Measurements from ENCODE around the gene SMC1B. TPM values are rescaled to one million over a fixed set of nuclear protein-coding genes. Genes with fewer than 3 reads are reported as not detected.

Gene SMC1B
- total RNA-seq, 2 experiments from 2014 or later, result not detected

DNA sequence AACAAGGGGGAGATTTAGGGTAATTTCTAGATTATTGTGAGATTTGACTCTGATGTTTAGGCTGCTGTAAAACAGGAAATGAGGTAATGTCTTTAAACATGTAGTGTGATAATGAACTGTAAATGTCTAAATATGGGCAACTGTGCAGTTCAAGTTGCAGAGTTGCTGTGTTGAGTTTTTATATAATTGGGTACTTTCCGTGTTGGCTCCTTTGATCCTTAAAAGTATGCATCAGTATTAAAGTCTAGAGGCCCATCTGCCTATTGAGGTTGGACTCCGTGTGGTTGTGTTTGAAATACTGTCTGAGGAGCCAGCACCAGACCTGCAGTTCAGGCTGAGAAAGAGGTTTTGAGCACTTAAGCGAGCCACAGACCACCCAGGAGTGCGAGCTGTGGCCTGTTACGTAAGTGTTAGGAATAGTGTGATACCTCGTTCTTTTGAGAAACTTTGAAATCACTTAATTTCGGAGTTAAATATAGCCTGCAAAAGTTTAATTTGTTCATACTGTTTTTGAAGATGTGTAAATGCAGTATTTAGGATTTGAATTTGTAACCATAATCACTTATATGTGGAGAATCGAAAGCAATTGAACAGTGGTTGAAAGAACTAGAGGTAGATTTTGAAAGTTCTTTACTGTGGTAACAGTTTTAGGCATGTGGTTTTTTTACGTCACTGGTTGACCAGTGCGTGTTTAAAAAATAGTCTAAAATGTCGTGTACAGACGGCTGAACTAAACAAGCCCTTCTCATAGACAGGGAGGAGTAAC, 94.7 kb downstream of the SMC1B start:
- Histone ChIP-seq H3K27ac (ENCODE audit: low read depth in 1 of 2, low read length in 2 of 2) (peak overlapping the region; percentile 98 to 99), H3K4me3 (ENCODE audit: low read length) (peak overlapping the region; percentile 50), H3K4me1 (ENCODE audit: insufficient read depth, low read length) (peaks cover 87% of the 10 kb centered on the region), H3K27me3 (ENCODE audit: control insufficient read depth in 1 of 2, insufficient read depth in 2 of 2, low read length in 2 of 2) (no peaks in the 10 kb centered on the region), H3K36me3 (ENCODE audit: insufficient read depth, low read length) (peaks cover 19% of the 10 kb centered on the region), H3K9me3 (ENCODE audit: control insufficient read depth in 1 of 2, insufficient read depth in 1 of 2, low read length in 2 of 2) (no peaks in the 10 kb centered on the region)
- ChIA-PET CTCF (interaction anchor here (1.0 kb wide), 1 partner anchor 24 kb away, joined by 3 read pairs; no protein-coding TSS in a partner anchor), POLR2A (interaction anchor here (0.7 to 3.3 kb wide), 6 partner anchors 10 to 23 kb away, joined by 3 to 24 read pairs (median 7); partner anchors contain the start of gene FAM118A)
- DNase-seq (peak in 13 of 14 experiments; percentile 21 to 93 (median 48)), ATAC-seq (ENCODE audit: poor library complexity) (peak; percentile 64)
- Mint-ChIP-seq H3K4me1 (ENCODE audit: low read depth) (peaks cover 96% of the 10 kb centered on the region), H3K36me3 (ENCODE audit: low read depth) (peaks cover 38% of the 10 kb centered on the region), H3K4me3 (peak overlapping the region; percentile 84), H3K9me3 (no peaks in the 10 kb centered on the region), H3K27ac (peak overlapping the region; percentile 95), H3K27me3 (no peaks in the 10 kb centered on the region)
- intact Hi-C loops (cut with DNase I, micrococcal nuclease), result loop anchor here (1.0 to 10.0 kb wide), 7 partner anchors 8 to 736 kb away; no protein-coding TSS in a partner anchor
- TF ChIP-seq, protein P1, sequence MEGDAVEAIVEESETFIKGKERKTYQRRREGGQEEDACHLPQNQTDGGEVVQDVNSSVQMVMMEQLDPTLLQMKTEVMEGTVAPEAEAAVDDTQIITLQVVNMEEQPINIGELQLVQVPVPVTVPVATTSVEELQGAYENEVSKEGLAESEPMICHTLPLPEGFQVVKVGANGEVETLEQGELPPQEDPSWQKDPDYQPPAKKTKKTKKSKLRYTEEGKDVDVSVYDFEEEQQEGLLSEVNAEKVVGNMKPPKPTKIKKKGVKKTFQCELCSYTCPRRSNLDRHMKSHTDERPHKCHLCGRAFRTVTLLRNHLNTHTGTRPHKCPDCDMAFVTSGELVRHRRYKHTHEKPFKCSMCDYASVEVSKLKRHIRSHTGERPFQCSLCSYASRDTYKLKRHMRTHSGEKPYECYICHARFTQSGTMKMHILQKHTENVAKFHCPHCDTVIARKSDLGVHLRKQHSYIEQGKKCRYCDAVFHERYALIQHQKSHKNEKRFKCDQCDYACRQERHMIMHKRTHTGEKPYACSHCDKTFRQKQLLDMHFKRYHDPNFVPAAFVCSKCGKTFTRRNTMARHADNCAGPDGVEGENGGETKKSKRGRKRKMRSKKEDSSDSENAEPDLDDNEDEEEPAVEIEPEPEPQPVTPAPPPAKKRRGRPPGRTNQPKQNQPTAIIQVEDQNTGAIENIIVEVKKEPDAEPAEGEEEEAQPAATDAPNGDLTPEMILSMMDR (IDR thresholded peaks at IDR 0.05), result no peak

DNA sequence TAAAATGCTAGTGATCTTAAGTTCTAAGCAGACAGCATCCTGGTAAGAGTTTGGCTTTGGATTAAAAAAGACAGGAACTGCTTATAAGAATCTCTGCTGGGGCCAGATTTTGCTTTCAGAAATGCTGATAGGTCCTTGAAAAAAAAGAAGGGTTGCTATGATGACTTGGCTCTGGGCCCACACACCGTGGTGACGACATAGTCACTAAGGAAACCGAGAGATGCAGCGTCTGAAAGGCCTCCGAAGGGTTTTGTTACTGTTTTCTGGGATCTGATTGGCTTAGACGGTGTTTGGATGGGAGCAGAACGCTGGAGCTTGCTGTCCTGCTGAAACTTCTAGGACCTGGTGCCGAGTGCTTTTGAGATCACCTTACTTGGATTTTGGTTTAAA, 95.2 kb downstream of the SMC1B start:
- ChIA-PET CTCF (interaction anchor here (1.0 kb wide), 2 partner anchors 9 to 23 kb away, joined by 3 read pairs; partner anchors contain the start of gene FAM118A), POLR2A (interaction anchor here (0.7 to 3.3 kb wide), 5 partner anchors 9 to 23 kb away, joined by 3 to 24 read pairs (median 9); partner anchors contain the start of gene FAM118A)
- ATAC-seq (ENCODE audit: poor library complexity), result peak; percentile 70
- Histone ChIP-seq H3K4me3 (ENCODE audit: low read length) (peak overlapping the region; percentile 50), H3K36me3 (ENCODE audit: insufficient read depth, low read length) (peaks cover 14% of the 10 kb centered on the region), H3K27ac (ENCODE audit: low read depth in 1 of 2, low read length in 2 of 2) (peak overlapping the region; percentile 98 to 99), H3K27me3 (ENCODE audit: control insufficient read depth in 1 of 2, insufficient read depth in 2 of 2, low read length in 2 of 2) (no peaks in the 10 kb centered on the region), H3K9me3 (ENCODE audit: control insufficient read depth in 1 of 2, insufficient read depth in 1 of 2, low read length in 2 of 2) (no peaks in the 10 kb centered on the region), H3K4me1 (ENCODE audit: insufficient read depth, low read length) (peaks cover 87% of the 10 kb centered on the region)
- intact Hi-C loops (cut with DNase I, micrococcal nuclease), result loop anchor here (1.0 to 10.0 kb wide), 6 partner anchors 8 to 737 kb away; no protein-coding TSS in a partner anchor
- TF ChIP-seq, protein P1 (IDR thresholded peaks at IDR 0.05), result no peak
- Mint-ChIP-seq H3K4me1 (ENCODE audit: low read depth) (peaks cover 95% of the 10 kb centered on the region), H3K4me3 (peak overlapping the region; percentile 84), H3K27me3 (no peaks in the 10 kb centered on the region), H3K27ac (peak overlapping the region; percentile 95), H3K9me3 (no peaks in the 10 kb centered on the region), H3K36me3 (ENCODE audit: low read depth) (peaks cover 32% of the 10 kb centered on the region)
- peak; percentile 82 to 97 (median 87) for DNase-seq

DNA sequence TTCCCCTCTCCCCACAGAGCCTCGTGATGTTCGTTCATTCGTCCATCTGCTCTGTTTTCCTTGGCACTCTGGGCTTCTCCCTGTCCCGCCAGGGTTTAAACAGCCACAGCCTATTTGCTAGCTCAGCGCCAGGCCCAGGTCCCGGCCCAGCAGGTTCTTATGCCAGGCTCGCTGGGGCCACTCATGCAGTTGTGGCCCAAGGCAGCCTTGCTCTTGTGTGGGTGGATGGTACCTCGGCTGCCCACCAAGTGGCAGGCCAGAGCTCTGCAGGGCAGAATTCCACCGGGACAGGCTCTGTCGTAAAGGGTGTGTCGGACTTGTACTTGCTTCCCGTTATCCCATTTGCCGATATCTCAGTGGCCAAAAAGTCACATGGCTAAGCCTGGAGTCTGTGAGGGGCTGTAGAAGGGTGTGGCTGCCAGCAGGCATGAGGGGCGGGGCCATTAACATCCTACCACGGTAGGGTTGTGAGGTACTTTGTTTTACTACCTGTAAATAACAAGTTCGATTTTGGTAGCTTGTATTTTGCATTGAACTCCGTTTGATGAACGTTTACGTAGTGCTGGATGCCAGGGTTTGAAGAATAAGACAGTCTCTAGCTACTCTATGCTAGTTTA, 95.7 kb downstream of the SMC1B start:
- no peaks in the 10 kb centered on the region for H3K27me3 Mint-ChIP-seq
- ChIA-PET CTCF (interaction anchor here (1.0 kb wide), 2 partner anchors 9 to 23 kb away, joined by 3 read pairs; partner anchors contain the start of gene FAM118A), POLR2A (interaction anchor here (0.7 to 3.3 kb wide), 5 partner anchors 8 to 24 kb away, joined by 3 to 24 read pairs (median 9); partner anchors contain the start of gene FAM118A)
- H3K4me3 ChIP-seq (ENCODE audit: low read length), result peak overlapping the region; percentile 50
- ATAC-seq (ENCODE audit: poor library complexity) (peak; percentile 37), DNase-seq (peak in 7 of 14 experiments; percentile 23 to 70 (median 50))
- peaks cover 32% of the 10 kb centered on the region for H3K36me3 Mint-ChIP-seq (ENCODE audit: low read depth)
- H3K4me1 ChIP-seq (ENCODE audit: insufficient read depth, low read length), result peaks cover 87% of the 10 kb centered on the region
- peaks cover 98% of the 10 kb centered on the region for H3K4me1 Mint-ChIP-seq (ENCODE audit: low read depth)
- H3K27ac ChIP-seq (ENCODE audit: low read depth in 1 of 2, low read length in 2 of 2), result peak overlapping the region; percentile 98 to 99
- peak overlapping the region; percentile 84 for H3K4me3 Mint-ChIP-seq
- H3K9me3 Mint-ChIP-seq, result no peaks in the 10 kb centered on the region
- no peaks in the 10 kb centered on the region for H3K9me3 ChIP-seq (ENCODE audit: control insufficient read depth in 1 of 2, insufficient read depth in 1 of 2, low read length in 2 of 2)
- TF ChIP-seq, protein P1 (IDR thresholded peaks at IDR 0.05), result no peak
- no peaks in the 10 kb centered on the region for H3K27me3 ChIP-seq (ENCODE audit: control insufficient read depth in 1 of 2, insufficient read depth in 2 of 2, low read length in 2 of 2)
- intact Hi-C loops (cut with DNase I, micrococcal nuclease), result loop anchor here (1.0 to 10.0 kb wide), 6 partner anchors 7 to 737 kb away; no protein-coding TSS in a partner anchor
- H3K36me3 ChIP-seq (ENCODE audit: insufficient read depth, low read length), result peaks cover 9% of the 10 kb centered on the region
- H3K27ac Mint-ChIP-seq, result peak overlapping the region; percentile 95
